SU-DHL-6 (cell line): Measurements from ENCODE around the gene URI1.

Experiments used
- CTCF ChIP-seq: fragments of 200-600 bp; sonication (generic); IDR thresholded peaks from one replicate; pipeline ENCODE4 v1.5.1; 2017; ENCODE audit warnings: antibody characterized with exemption, mild to moderate bottlenecking, low read length, moderate library complexity; ENCODE audit not compliant: insufficient read depth, poor library complexity, severe bottlenecking
- EZH2phosphoT487 ChIP-seq: fragments of 200-600 bp; sonication (generic), shearing (Covaris generic); conservative IDR thresholded peaks from 2 replicates; pipeline ENCODE4 v1.6.1; 2018; ENCODE audit warnings: mild to moderate bottlenecking, antibody characterized with exemption, low read length, moderate library complexity, mixed read lengths

GRCh38 chr19:29974701-29975100 is 32.7 kb downstream of the URI1 start:
- TF ChIP-seq CTCF (no peak), EZH2phosphoT487 (no peak)
